ENCODE data around the gene RGS6. TPM values are rescaled to one million over a fixed set of nuclear protein-coding genes. Genes with fewer than 3 reads are reported as not detected.
A peak's percentile ranks its signal among the peaks of the same experiment; 100 is the strongest.

RGS6 gene
- total and polyA plus RNA-seq, 9 donors: 3.7 to 9.3 (median 6.2) TPM

DNA sequence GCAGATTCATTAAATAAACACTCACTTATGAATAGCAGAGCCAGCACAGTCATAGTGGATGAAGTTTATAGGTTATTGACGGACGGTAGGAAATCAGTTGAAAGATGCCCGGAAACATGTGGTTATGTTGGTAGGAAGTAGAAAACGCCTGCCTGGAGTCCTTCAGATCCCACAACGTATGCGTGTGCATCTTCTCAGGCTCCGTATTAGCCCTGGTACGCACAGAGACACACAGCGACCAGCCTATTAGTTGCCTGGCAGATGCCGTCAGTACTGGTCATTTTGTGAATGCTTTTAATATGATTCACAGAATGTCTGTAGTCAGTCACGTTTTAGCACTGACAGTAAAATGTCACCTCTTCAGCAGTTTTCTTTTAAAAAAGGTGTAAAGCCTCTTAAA lies 196.4 kb downstream of the RGS6 start:
- no peak for DNase-seq
- Histone ChIP-seq H3K4me3 (ENCODE audit: low read length) (no peak overlapping the region), H3K27me3 (ENCODE audit: control insufficient read depth, insufficient read depth, low read length) (peaks cover 2% of the 10 kb centered on the region), H3K27ac (ENCODE audit: low read length) (no peak overlapping the region), H3K9me3 (replicated peaks; ENCODE audit: control insufficient read depth, low read depth, low read length) (no peaks in the 10 kb centered on the region), H3K4me1 (ENCODE audit: control insufficient read depth, insufficient read depth, low read length) (peaks cover 3% of the 10 kb centered on the region), H3K36me3 (ENCODE audit: control insufficient read depth, insufficient read depth, low read length) (no peaks in the 10 kb centered on the region)
- WGBS (ENCODE audit: insufficient coverage): 77% methylated on average over 11 of the region's 11 CpGs

DNA sequence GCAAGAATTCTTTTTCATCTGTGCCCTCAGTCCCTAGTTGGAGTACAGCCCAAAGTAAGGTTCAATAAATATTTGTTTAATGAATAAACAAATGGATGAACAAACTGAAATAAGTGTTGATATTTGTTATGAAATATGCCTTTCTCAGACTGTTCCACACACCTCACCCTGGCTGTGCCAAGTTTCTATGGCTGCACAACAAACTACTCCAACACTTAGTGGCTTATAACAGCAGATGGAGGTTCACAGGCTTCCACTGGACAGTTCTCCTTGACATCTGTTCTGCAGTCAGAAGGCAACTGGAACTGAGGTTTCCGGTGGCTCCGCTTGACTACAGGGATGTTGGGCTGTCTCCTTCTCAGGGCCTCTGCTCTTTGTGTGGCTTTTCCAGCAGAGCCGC lies 197.1 kb downstream of the RGS6 start:
- Histone ChIP-seq H3K4me1 (ENCODE audit: control insufficient read depth, insufficient read depth, low read length) (peaks cover 3% of the 10 kb centered on the region), H3K36me3 (ENCODE audit: control insufficient read depth, insufficient read depth, low read length) (no peaks in the 10 kb centered on the region), H3K4me3 (ENCODE audit: low read length) (no peak overlapping the region), H3K9me3 (replicated peaks; ENCODE audit: control insufficient read depth, low read depth, low read length) (no peaks in the 10 kb centered on the region), H3K27ac (ENCODE audit: low read length) (no peak overlapping the region), H3K27me3 (ENCODE audit: control insufficient read depth, insufficient read depth, low read length) (peaks cover 2% of the 10 kb centered on the region)
- DNase-seq: peak; percentile 21
- 43% methylated on average over 2 of the region's 3 CpGs for WGBS (ENCODE audit: insufficient coverage)

GRCh38 chr14:72141084-72141483 lies 208.9 kb downstream of the RGS6 start:
- H3K4me1 ChIP-seq (ENCODE audit: control insufficient read depth, insufficient read depth, low read length): no peaks in the 10 kb centered on the region
- no peak overlapping the region for H3K4me3 ChIP-seq (ENCODE audit: low read length)
- DNase-seq: no peak
- WGBS (ENCODE audit: insufficient coverage): no CpG with 5 or more reads among the region's 2 CpGs
- H3K27ac ChIP-seq (ENCODE audit: low read length): no peak overlapping the region
- H3K9me3 ChIP-seq (replicated peaks; ENCODE audit: control insufficient read depth, low read depth, low read length): no peaks in the 10 kb centered on the region
- H3K27me3 ChIP-seq (ENCODE audit: control insufficient read depth, insufficient read depth, low read length): no peaks in the 10 kb centered on the region
- no peaks in the 10 kb centered on the region for H3K36me3 ChIP-seq (ENCODE audit: control insufficient read depth, insufficient read depth, low read length)

- Histone ChIP-seq H3K4me1 (ENCODE audit: control insufficient read depth, insufficient read depth, low read length) (no peaks in the 10 kb centered on the region), H3K9me3 (replicated peaks; ENCODE audit: control insufficient read depth, low read depth, low read length) (no peaks in the 10 kb centered on the region), H3K27me3 (ENCODE audit: control insufficient read depth, insufficient read depth, low read length) (no peaks in the 10 kb centered on the region), H3K27ac (ENCODE audit: low read length) (no peak overlapping the region), H3K36me3 (ENCODE audit: control insufficient read depth, insufficient read depth, low read length) (no peaks in the 10 kb centered on the region), H3K4me3 (ENCODE audit: low read length) (no peak overlapping the region)
- no CpG with 5 or more reads among the region's 2 CpGs for WGBS (ENCODE audit: insufficient coverage)
- DNase-seq: peak; percentile 52
Measured at GRCh38 chr14:72142328-72142727, 210.1 kb downstream of the RGS6 start.

GRCh38 chr14:72146241-72146640 lies 214.0 kb downstream of the RGS6 start:
- no peak overlapping the region for H3K4me3 ChIP-seq (ENCODE audit: low read length)
- no peak overlapping the region for H3K27ac ChIP-seq (ENCODE audit: low read length)
- no peak for DNase-seq
- H3K9me3 ChIP-seq (replicated peaks; ENCODE audit: control insufficient read depth, low read depth, low read length): no peaks in the 10 kb centered on the region
- H3K36me3 ChIP-seq (ENCODE audit: control insufficient read depth, insufficient read depth, low read length): no peaks in the 10 kb centered on the region
- no peaks in the 10 kb centered on the region for H3K4me1 ChIP-seq (ENCODE audit: control insufficient read depth, insufficient read depth, low read length)
- H3K27me3 ChIP-seq (ENCODE audit: control insufficient read depth, insufficient read depth, low read length): no peaks in the 10 kb centered on the region

- no peaks in the 10 kb centered on the region for H3K27me3 ChIP-seq (ENCODE audit: control insufficient read depth, insufficient read depth, low read length)
- no peak overlapping the region for H3K27ac ChIP-seq (ENCODE audit: low read length)
- no peaks in the 10 kb centered on the region for H3K9me3 ChIP-seq (replicated peaks; ENCODE audit: control insufficient read depth, low read depth, low read length)
- 64% methylated on average over 8 of the region's 10 CpGs for WGBS (ENCODE audit: insufficient coverage)
- no peak overlapping the region for H3K4me3 ChIP-seq (ENCODE audit: low read length)
- H3K36me3 ChIP-seq (ENCODE audit: control insufficient read depth, insufficient read depth, low read length): no peaks in the 10 kb centered on the region
- DNase-seq: no peak
- H3K4me1 ChIP-seq (ENCODE audit: control insufficient read depth, insufficient read depth, low read length): no peaks in the 10 kb centered on the region
Measured at GRCh38 chr14:72154645-72155378, 222.6 kb downstream of the RGS6 start.

GRCh38 chr14:72155379-72155993 lies 223.3 kb downstream of the RGS6 start:
- no peaks in the 10 kb centered on the region for H3K4me1 ChIP-seq (ENCODE audit: control insufficient read depth, insufficient read depth, low read length)
- no peak overlapping the region for H3K27ac ChIP-seq (ENCODE audit: low read length)
- 33% methylated on average over 1 of the region's 3 CpGs for WGBS (ENCODE audit: insufficient coverage)
- DNase-seq: no peak
- no peaks in the 10 kb centered on the region for H3K27me3 ChIP-seq (ENCODE audit: control insufficient read depth, insufficient read depth, low read length)
- H3K4me3 ChIP-seq (ENCODE audit: low read length): no peak overlapping the region
- no peaks in the 10 kb centered on the region for H3K9me3 ChIP-seq (replicated peaks; ENCODE audit: control insufficient read depth, low read depth, low read length)
- no peaks in the 10 kb centered on the region for H3K36me3 ChIP-seq (ENCODE audit: control insufficient read depth, insufficient read depth, low read length)

GRCh38 chr14:72164420-72165228 lies 232.4 kb downstream of the RGS6 start:
- H3K27me3 ChIP-seq (ENCODE audit: control insufficient read depth, insufficient read depth, low read length): no peaks in the 10 kb centered on the region
- H3K4me3 ChIP-seq (ENCODE audit: low read length): no peak overlapping the region
- H3K36me3 ChIP-seq (ENCODE audit: control insufficient read depth, insufficient read depth, low read length): no peaks in the 10 kb centered on the region
- H3K4me1 ChIP-seq (ENCODE audit: control insufficient read depth, insufficient read depth, low read length): no peaks in the 10 kb centered on the region
- peak; percentile 25 for DNase-seq
- WGBS (ENCODE audit: insufficient coverage): 70% methylated on average over 2 of the region's 9 CpGs
- H3K9me3 ChIP-seq (replicated peaks; ENCODE audit: control insufficient read depth, low read depth, low read length): no peaks in the 10 kb centered on the region
- no peak overlapping the region for H3K27ac ChIP-seq (ENCODE audit: low read length)

DNA sequence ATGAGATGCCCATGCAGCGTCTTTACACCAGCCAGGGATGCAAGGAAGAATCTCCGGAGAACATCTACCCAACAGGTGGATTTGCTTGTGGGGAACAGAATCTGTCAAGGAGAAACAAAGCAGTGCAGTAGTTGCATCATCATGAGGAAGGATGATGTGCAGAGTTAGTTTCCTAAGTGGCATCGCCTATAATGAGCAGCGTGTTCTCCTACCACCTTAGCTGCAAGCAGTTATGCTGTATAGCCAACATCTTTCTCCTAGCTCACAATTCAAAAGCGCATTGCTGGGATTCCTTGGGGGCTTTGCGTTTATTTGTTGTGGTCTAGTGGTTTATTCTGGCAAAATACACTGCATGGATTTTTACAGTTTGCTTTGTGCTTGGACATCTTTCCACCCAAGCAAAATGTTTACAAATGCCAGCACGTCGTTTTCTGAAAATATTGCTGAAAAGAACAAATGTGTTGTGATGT lies 233.0 kb downstream of the RGS6 start:
- H3K4me3 ChIP-seq (ENCODE audit: low read length): no peak overlapping the region
- H3K36me3 ChIP-seq (ENCODE audit: control insufficient read depth, insufficient read depth, low read length): no peaks in the 10 kb centered on the region
- DNase-seq: no peak
- no peaks in the 10 kb centered on the region for H3K27me3 ChIP-seq (ENCODE audit: control insufficient read depth, insufficient read depth, low read length)
- H3K27ac ChIP-seq (ENCODE audit: low read length): no peak overlapping the region
- H3K4me1 ChIP-seq (ENCODE audit: control insufficient read depth, insufficient read depth, low read length): no peaks in the 10 kb centered on the region
- WGBS (ENCODE audit: insufficient coverage): 75% methylated on average over 1 of the region's 8 CpGs
- no peaks in the 10 kb centered on the region for H3K9me3 ChIP-seq (replicated peaks; ENCODE audit: control insufficient read depth, low read depth, low read length)

DNA sequence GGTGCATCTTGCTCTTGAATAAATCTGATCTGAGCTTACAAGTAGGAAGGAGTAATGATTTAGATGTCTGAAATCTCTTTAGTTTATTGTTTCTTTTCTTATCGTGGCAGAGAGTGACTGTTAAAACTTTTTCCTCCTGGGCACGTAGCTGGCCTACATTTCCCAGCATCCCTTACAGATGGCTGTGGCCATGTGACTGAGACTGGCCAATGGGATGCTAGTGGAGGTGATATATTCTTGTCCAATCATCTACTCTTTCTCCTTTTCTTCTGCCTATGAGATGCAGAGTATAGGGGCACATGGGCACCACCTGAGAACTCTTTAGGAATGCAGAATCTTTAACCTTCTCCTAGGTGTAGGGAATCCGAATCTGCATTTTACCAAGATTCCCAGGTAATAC lies 237.3 kb downstream of the RGS6 start:
- Histone ChIP-seq H3K9me3 (replicated peaks; ENCODE audit: control insufficient read depth, low read depth, low read length) (no peaks in the 10 kb centered on the region), H3K27ac (ENCODE audit: low read length) (no peak overlapping the region), H3K4me3 (ENCODE audit: low read length) (no peak overlapping the region), H3K36me3 (ENCODE audit: control insufficient read depth, insufficient read depth, low read length) (no peaks in the 10 kb centered on the region), H3K4me1 (ENCODE audit: control insufficient read depth, insufficient read depth, low read length) (no peaks in the 10 kb centered on the region), H3K27me3 (ENCODE audit: control insufficient read depth, insufficient read depth, low read length) (no peaks in the 10 kb centered on the region)
- WGBS (ENCODE audit: insufficient coverage): no CpG with 5 or more reads among the region's 3 CpGs
- DNase-seq: no peak
